SK-N-DZ (cell line): ENCODE measurements around the gene HIGD1B.

Experiments used
- DNase-seq: peaks from one replicate; pipeline ENCODE4 v3.0.0-alpha.2; 2015; ENCODE audit warnings: low spot score

HIGD1B gene

GRCh38 chr17:44837196-44837595 lies 10.5 kb upstream of the HIGD1B start:
- no peak for DNase-seq

GRCh38 chr17:44840274-44840673 lies 7.4 kb upstream of the HIGD1B start:
- DNase-seq = no peak

GRCh38 chr17:44840936-44841335 lies 6.7 kb upstream of the HIGD1B start:
- no peak for DNase-seq

GRCh38 chr17:44842748-44843147 lies 4.9 kb upstream of the HIGD1B start:
- peak; percentile 33 for DNase-seq

- DNase-seq = no peak
These were observed 3.3 kb upstream of the HIGD1B start for GRCh38 chr17:44844390-44844830.

GRCh38 chr17:44846206-44846605 lies 1.5 kb upstream of the HIGD1B start:
- no peak for DNase-seq

- DNase-seq = no peak
These were observed 643 bp downstream of the HIGD1B start for GRCh38 chr17:44848257-44848795.

GRCh38 chr17:44848961-44849489 lies 1.3 kb downstream of the HIGD1B start:
- DNase-seq = no peak

- DNase-seq = no peak
These were observed 2.3 kb downstream of the HIGD1B start for GRCh38 chr17:44850025-44850424.

GRCh38 chr17:44850612-44851011 lies 2.9 kb downstream of the HIGD1B start:
- no peak for DNase-seq

- DNase-seq = no peak
These were observed 6.5 kb downstream of the HIGD1B start for GRCh38 chr17:44854192-44854591.

GRCh38 chr17:44859701-44860100 lies 12.0 kb downstream of the HIGD1B start:
- no peak for DNase-seq

- DNase-seq = no peak
These were observed 14.7 kb downstream of the HIGD1B start for GRCh38 chr17:44862278-44862914.

GRCh38 chr17:44863061-44863918 lies 15.6 kb downstream of the HIGD1B start:
- DNase-seq = no peak

- no peak for DNase-seq
These were observed 17.1 kb downstream of the HIGD1B start for GRCh38 chr17:44864831-44865230.

GRCh38 chr17:44865231-44865660 lies 17.6 kb downstream of the HIGD1B start:
- peak; percentile 83 for DNase-seq

- no peak for DNase-seq
These were observed 18.2 kb downstream of the HIGD1B start for GRCh38 chr17:44865931-44866330.

GRCh38 chr17:44867841-44868240 lies 20.2 kb downstream of the HIGD1B start:
- no peak for DNase-seq

GRCh38 chr17:44871556-44871955 lies 23.9 kb downstream of the HIGD1B start:
- DNase-seq = no peak

GRCh38 chr17:44872131-44872768 lies 24.6 kb downstream of the HIGD1B start:
- no peak for DNase-seq

- no peak for DNase-seq
These were observed 28.1 kb downstream of the HIGD1B start for GRCh38 chr17:44875761-44876160.

- DNase-seq = no peak
These were observed 29.4 kb downstream of the HIGD1B start for GRCh38 chr17:44877121-44877520.
